Measurements from ENCODE around the gene NPHP4. TPM values are rescaled to one million over a fixed set of nuclear protein-coding genes. Genes with fewer than 3 reads are reported as not detected.

NPHP4 gene
- total RNA-seq, 4 donors from 2014 or later: 6.7 to 19.9 (median 10.5) TPM

DNA sequence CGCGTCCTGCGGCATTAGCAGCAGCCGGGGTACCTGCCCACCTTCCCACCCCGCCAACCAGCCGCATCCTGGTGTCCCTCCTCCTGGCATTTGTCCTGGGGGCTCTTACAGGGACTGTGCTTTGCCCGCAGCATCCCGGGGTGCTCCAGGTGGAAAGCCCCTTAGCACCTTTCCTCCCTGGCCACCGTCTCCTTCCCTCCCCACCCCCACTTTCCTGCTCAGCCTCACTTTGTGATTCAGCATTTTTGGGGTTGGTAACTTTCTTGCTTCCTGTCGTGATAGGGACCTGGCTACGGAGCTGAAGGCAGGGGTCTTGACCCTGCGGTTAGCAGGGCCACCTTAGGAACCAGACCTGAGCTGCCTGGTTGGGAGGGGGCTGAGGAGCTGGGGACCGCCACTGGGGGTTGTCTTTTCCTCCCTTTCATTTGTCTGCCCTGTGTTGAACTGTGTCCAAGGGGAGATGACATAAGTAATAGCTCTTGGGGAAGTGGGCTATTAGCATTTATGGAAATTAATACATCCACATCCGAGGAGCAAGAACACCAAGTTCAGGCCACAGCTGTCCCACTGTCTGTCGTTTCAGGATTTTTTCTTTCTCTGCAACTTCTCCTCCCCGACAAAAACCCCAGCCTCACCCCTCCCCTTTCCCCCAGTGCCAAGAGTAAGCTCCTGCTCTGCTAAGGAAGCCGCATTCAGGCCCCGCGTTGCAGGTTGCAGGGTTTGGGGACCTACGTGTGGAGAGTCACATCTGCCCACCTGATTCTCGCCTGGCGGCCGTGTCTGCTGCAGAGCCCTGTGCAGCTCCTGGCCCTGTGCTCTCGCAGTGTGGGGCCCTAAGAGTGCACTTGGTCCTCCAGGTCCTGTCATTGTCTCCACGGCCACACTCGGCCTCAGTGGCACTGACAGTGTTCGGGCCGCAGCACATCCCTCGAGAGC, 1.6 kb upstream of the NPHP4 start:
- no peak for DNase-seq
- TF ChIP-seq POLR2A (IDR thresholded peaks at IDR 0.05) (no peak), POLR2AphosphoS5 (IDR thresholded peaks at IDR 0.05) (no peak), EP300 (IDR thresholded peaks at IDR 0.05; ENCODE audit: low read depth) (no peak)
- TF ChIP-seq, protein P1, sequence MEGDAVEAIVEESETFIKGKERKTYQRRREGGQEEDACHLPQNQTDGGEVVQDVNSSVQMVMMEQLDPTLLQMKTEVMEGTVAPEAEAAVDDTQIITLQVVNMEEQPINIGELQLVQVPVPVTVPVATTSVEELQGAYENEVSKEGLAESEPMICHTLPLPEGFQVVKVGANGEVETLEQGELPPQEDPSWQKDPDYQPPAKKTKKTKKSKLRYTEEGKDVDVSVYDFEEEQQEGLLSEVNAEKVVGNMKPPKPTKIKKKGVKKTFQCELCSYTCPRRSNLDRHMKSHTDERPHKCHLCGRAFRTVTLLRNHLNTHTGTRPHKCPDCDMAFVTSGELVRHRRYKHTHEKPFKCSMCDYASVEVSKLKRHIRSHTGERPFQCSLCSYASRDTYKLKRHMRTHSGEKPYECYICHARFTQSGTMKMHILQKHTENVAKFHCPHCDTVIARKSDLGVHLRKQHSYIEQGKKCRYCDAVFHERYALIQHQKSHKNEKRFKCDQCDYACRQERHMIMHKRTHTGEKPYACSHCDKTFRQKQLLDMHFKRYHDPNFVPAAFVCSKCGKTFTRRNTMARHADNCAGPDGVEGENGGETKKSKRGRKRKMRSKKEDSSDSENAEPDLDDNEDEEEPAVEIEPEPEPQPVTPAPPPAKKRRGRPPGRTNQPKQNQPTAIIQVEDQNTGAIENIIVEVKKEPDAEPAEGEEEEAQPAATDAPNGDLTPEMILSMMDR (IDR thresholded peaks at IDR 0.05): no peak
- Histone ChIP-seq H3K9me3 (no peaks in the 10 kb centered on the region), H3K27ac (no peak overlapping the region), H3K27me3 (peaks cover 13% of the 10 kb centered on the region), H3K4me3 (peak overlapping the region in 3 of 4 donors; percentile 71 to 82 (median 74)), H3K36me3 (no peaks in the 10 kb centered on the region), H3K4me1 (peaks cover 11 to 20% (median 19%) of the 10 kb centered on the region in 4 donors)
- intact Hi-C loops (cut with DNase I; ENCODE audit: low total_unique reads) (no loop called here), in situ Hi-C loops (cut with MboI; ENCODE audit: low pct_ligation_motif_present in 1 of 4, low pct_unique_long_range_greater_than_20kb in 1 of 4, low sequenced_read_pairs in 3 of 4) (no loop called here)
- 25 to 42% methylated on average over 6 to 29 of the region's 29 CpGs for WGBS, 2 donors (ENCODE audit: low coverage in 1 of 2)

DNA sequence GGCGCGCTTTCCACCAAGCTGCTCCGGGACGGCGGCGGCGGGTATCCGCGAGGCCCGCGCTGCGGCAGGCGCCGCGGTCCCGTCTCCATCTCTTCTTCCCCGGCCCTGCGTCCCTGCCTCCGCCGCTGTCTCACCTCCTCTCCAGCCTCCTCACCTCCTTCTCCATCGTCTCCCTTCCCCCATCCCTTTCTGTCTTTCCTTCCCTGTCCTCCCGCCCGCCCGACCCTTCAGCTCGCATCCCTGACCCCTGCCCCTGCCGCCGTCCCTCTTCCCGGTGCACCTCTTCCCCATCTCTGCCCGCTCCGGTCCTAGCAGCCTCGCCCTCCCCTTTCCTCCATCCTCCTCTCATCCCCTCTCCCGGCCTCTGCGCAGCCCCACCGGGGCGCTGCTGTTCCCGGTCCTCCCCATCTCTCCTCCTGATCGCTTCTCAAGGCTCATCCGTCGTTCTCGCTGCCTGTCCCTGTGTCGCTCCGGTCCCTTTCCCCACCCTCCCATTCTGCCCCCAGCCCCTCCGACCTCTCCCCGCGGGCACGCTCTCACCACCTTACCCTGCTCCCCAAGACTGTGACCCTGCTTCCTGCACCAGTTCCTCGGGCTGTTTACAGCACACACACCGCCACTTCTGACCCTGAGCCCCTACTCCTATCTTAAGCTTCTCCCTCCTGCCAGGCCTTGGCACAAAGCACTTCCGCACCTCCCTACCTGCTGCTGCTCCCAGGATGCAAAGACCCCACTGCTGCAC, 760 bp upstream of the NPHP4 start:
- in situ Hi-C loops (cut with MboI; ENCODE audit: low pct_ligation_motif_present in 1 of 4, low pct_unique_long_range_greater_than_20kb in 1 of 4, low sequenced_read_pairs in 3 of 4) (no loop called here), intact Hi-C loops (cut with DNase I; ENCODE audit: low total_unique reads) (no loop called here)
- no peak for DNase-seq
- peaks cover 11 to 20% (median 19%) of the 10 kb centered on the region in 4 donors for H3K4me1 ChIP-seq
- no peak for TF ChIP-seq POLR2AphosphoS5 (IDR thresholded peaks at IDR 0.05)
- TF ChIP-seq, protein P1 (IDR thresholded peaks at IDR 0.05): no peak
- TF ChIP-seq POLR2A (IDR thresholded peaks at IDR 0.05): no peak
- no peak for TF ChIP-seq EP300 (IDR thresholded peaks at IDR 0.05; ENCODE audit: low read depth)
- peaks cover 13% of the 10 kb centered on the region for H3K27me3 ChIP-seq
- H3K4me3 ChIP-seq: peak overlapping the region; percentile 31 to 82 (median 72)
- 0 to 1% methylated on average over 7 to 49 of the region's 49 CpGs for WGBS, 2 donors (ENCODE audit: low coverage in 1 of 2)
- H3K9me3 ChIP-seq: no peaks in the 10 kb centered on the region
- H3K36me3 ChIP-seq: no peaks in the 10 kb centered on the region
- H3K27ac ChIP-seq: peak overlapping the region; percentile 54 to 95 (median 80)

DNA sequence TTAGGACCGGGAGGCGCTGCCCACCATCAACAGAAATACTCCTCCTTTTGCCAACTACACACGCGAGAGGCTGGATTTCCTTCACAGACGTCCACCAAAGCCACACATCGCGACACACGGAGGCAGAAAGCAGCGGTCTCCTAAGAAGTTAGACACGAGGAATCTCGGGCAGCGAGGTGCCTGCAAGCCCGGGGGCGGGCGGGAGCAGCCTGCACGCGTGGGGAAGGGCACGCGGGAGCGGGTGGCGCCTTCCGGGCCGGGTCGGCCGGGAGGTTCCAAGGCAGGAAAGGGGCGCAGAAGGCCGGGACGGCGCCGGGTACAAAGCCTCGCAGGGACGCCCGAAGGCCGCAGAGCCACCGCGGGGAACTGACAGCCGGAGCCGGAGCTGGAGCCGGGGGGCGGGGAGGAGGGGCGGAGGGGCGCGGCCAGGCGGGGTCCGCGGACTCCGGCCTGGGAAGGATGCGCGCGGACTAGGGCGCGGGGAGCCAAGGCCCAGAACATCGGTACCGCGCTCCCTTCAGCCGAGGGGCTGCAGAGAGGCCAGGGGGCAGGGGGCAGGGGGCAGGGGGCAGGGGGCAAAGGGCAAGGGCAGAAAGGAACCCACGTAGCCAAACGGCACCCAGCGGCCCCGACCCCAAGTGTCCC, 722 bp downstream of the NPHP4 start:
- peak; percentile 43 for DNase-seq
- WGBS, 2 donors (ENCODE audit: low coverage in 1 of 2): 1% methylated on average over 36 of the region's 60 CpGs; no CpG with 5 or more reads in 1 of the 2 donors
- Histone ChIP-seq H3K27me3 (peaks cover 13% of the 10 kb centered on the region), H3K4me3 (peak overlapping the region; percentile 71 to 85 (median 78)), H3K4me1 (peaks cover 11 to 20% (median 19%) of the 10 kb centered on the region in 4 donors), H3K36me3 (no peaks in the 10 kb centered on the region), H3K9me3 (no peaks in the 10 kb centered on the region), H3K27ac (peak overlapping the region; percentile 89 to 95 (median 90))
- in situ Hi-C loops (cut with MboI; ENCODE audit: low pct_ligation_motif_present in 1 of 4, low pct_unique_long_range_greater_than_20kb in 1 of 4, low sequenced_read_pairs in 3 of 4) (no loop called here), intact Hi-C loops (cut with DNase I; ENCODE audit: low total_unique reads) (no loop called here)
- no peak for TF ChIP-seq EP300 (IDR thresholded peaks at IDR 0.05; ENCODE audit: low read depth)
- TF ChIP-seq, protein P1 (IDR thresholded peaks at IDR 0.05): no peak
- TF ChIP-seq POLR2AphosphoS5 (IDR thresholded peaks at IDR 0.05): no peak
- no peak for TF ChIP-seq POLR2A (IDR thresholded peaks at IDR 0.05)

Data from transverse colon (tissue), 4 donors.